ENCODE data around the gene CNTFR.

Gene CNTFR

DNA sequence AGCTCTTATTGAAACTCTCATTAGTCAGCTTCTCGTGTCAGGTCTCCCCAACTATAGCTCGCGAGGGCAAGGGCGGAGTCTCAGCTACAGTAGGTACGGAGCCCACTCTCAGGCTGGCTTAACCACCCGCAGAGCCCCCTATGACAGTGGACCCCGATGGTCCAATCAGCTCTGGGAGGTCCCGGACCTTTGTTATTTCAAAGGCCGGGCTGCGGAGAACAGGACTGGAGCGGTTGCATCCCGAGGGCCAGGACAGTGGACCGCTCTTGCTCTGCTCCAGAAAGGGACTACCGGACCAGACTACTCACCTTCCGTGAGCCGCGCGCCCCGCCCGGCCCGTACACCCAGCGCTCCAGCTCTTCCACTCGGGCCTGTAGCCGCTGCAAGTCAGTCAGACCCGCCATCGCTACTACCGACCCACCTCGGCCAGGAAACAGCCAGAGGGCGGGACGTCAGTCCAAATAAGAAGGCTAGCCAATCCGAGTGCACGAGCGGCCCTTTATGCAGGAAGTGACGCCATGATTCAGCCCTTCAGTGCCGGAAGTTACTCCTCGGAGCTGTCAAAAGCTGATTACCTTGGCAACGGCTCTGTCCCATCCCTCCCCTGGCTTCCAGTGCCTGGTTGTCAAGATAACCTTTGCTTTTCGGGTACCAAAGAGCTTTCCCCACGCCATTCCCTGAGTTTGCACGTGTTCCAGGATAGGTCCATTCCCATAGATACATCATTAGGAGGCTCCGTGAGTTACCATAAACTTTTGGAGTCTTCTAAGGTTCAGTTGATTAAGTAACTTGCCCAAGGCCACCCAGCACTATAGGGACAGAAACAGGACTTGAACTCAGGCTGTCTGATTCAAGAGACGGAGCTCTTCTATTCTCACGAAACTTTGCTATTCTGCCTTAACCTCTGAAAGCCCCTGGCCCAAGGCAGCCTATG lies 30.8 kb upstream of the CNTFR start, which contains the start of gene DCTN3:
TSS of gene DCTN3 (minus strand) at position 435 of the 934 bp plus-strand sequence. CDS start at position 404, 31 bp downstream.
- peak; percentile 73 to 83 for DNase-seq (ENCODE audit: low read depth in 2 of 2, low spot score in 1 of 2)

DNA sequence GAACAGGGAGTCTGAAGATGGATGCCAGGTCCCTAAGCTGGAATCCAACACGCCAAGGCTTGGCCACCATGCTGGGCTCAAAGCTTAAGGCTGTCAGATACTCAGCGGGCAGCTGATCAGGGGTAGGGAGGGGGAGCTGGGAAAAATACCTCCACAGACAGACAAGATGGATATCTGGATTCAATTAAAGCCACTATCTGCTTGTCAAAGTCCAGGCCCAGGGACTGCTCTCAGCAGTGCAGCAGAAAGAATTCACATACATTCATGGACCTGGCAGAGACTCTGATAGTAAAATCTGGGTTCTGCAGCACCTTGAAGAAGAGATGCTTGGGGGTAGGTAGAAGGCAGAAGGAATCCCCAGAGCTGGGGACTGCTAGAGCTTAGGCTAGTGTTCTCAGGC lies 25.6 kb upstream of the CNTFR start:
- no peak for DNase-seq (ENCODE audit: low read depth in 2 of 2, low spot score in 1 of 2)

- peak; percentile 35 to 52 for DNase-seq (ENCODE audit: low read depth in 2 of 2, low spot score in 1 of 2)
These were observed 23.4 kb upstream of the CNTFR start for GRCh38 chr9:34612788-34613390.

DNA sequence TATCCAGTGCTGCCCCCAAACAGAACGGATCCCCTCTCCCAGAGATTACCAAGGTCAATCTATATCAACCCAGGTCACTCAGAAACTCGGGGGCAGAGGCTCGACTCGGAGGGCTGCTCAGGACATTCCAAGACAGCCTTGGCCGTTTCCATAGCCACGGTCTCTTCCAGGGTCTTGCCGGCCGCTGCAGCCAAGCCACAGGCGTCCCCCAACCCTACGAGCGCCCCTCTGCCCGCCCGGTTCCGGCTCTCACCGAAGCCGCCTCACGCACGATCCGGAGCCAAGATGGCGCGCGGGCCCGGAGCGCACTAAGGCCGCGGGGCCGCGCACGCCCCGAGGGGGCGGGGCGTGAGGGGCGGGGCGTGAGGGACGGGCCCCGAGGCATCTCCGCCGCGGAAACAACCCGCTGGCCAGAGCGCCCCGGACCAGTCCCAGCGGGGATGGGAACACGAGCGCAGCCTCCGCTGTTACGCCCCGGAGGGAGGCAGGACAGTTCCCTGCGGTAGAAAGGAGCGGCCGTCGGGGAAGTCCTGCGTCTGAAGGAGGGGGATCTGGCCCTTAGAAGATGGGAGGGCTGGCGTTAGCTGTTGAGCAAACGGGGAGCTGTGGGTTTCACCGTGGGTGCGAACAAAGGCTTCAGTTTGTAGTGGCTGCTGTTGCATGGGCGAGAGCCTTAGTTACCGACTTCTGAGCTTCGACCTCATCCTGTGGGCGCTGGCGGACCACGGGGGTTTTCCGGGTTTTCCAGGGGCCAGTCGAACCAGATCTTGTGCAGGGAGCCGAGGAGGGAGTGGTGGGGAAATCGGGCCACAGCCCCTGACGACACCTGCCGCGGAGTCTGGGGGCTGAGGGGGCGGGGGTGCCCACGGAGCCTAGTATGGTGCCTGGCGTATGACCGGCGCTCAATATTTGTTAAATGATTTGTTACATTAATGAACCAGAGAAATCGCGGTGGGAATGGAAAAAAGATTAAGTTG lies 22.6 kb upstream of the CNTFR start, which contains the start of gene RPP25L:
TSS of gene RPP25L (minus strand) at position 287 of the 977 bp plus-strand sequence. CDS start 801 bp downstream, outside the sequence.
- DNase-seq (ENCODE audit: low read depth in 2 of 2, low spot score in 1 of 2): peak; percentile 64 to 68

- DNase-seq (ENCODE audit: low read depth in 2 of 2, low spot score in 1 of 2): no peak
These were observed 21.8 kb upstream of the CNTFR start for GRCh38 chr9:34611251-34611810.

DNA sequence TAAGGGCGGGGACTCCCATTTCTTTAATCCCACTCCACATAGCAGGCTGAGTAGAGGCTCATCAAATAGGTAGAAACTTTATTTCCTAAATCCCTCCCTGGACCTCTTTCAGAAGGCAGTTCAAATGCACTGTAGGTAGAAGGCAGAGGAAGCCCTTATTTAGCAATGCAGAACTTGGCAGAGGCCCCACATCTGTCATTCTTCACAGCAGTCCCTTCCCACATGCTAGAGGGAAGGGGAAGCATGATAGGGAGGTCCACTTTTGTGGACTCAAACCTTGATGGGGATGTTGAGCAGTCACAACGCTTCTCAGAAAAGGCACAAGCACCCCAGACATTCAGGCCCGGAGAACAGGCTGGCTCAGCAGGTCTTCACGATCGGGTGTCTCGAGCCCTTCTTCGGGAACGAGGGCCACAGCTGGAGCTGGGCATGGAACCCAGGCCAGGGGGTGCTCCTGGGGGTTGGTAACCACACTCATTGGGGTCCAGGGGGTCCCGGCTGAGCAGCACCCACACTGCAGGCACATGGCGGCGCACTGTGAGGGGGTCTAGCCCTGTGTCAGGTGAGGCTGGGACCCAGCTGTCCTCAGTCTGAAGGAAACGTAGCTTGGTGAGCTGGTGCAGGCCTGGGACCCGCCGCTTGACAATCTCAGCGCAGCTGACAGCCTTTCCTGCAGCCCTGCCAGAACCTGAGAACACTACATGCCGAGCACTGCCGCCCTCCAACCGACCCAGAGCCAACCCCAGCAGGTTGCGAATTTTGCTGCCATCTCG lies 21.1 kb upstream of the CNTFR start:
- DNase-seq (ENCODE audit: low read depth in 2 of 2, low spot score in 1 of 2): no peak

DNA sequence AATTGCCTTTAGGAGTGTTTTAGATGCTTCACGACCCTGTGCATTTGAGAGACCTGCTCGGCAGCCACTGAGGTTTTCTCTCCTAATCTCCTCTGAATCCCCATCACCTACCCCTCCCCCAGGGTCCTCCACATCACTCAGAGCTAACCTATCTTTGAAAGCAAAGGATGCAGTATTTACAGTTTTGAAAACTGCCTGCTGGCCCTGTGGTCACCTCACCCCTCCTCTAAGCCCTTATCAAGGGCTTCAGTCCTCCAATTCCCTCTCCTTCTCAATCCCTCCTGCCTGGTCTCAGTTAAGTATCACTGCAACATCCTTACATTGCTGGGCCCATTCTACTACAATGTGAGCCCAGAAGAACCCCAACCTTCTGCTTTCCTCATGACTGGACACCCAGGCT lies 17.8 kb upstream of the CNTFR start:
- DNase-seq (ENCODE audit: low read depth in 2 of 2, low spot score in 1 of 2): no peak

DNA sequence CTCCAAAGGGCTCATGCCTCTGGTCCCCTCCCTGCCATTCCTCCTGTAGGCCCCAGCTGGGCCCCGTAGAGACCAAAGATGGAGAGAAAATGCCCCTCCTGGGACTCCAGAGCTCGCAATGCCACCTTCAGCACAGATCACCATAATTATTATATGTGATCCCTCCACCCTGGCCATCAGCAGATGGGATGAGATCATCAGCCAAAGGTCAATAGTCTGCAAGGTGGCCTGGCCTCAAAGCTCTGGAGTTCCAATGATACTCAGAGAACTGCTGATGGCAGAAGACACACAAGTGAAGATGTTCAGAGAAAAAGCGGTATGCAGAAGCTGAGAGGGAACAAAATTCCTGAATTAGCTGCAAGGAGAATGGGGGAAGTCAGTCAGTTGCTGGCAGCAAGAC lies 17.4 kb upstream of the CNTFR start:
- no peak for DNase-seq (ENCODE audit: low read depth in 2 of 2, low spot score in 1 of 2)

- no peak for DNase-seq (ENCODE audit: low read depth in 2 of 2, low spot score in 1 of 2)
These were observed 16.7 kb upstream of the CNTFR start for GRCh38 chr9:34606190-34606589.

- DNase-seq (ENCODE audit: low read depth in 2 of 2, low spot score in 1 of 2): peak; percentile 64 to 67
These were observed 14.2 kb upstream of the CNTFR start for GRCh38 chr9:34603610-34604231.

DNA sequence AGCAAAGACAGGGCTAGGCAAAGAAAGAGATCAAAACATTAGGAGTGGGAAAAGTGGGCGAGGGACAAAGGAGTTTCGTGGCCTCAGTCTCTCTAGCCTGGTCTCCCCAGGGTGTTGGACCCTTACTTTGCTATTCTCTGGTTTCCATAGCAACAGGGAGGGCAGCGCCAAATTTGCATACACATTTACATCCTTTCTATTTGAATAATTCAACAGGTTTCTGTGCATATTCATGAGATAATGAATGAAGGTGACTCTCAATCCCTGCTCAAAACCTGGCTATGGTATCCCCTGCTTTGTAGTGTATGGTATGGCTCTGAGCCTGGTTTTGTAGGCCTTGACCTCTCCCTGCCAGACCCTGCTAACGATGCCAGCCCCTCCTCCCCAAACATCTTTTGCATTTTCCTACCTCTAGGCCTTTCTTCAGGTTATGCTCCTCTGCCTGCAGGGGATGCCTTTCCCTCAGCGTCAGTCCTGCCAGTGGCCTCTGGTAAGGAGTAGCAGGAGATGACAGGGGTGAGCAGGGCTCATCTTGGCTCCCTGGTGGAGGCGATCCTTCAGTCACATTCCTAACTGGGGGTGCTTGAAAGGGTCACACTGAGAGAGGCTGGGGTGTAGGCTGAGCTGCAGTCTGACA lies 12.5 kb upstream of the CNTFR start:
- DNase-seq (ENCODE audit: low read depth in 2 of 2, low spot score in 1 of 2): no peak

DNA sequence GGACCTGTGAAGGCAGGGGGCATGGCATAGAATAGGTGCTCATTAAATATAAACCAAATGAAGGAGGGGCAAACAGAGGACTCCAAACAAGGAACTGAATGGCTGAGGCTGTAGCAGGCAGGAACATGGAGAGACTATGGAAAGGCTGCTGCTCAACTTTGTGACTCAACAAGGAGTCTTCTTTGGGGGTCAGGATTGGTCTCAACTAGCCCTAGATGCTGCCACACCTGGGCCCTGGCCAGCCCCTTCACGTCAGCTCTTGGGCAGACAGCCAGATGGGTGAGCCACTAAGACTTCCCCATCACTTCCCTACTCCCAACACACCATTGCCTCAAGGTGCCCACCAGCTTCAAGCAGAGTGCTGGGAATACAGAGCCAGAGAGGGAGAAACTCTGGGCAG lies 11.4 kb upstream of the CNTFR start:
- no peak for DNase-seq (ENCODE audit: low read depth in 2 of 2, low spot score in 1 of 2)

DNA sequence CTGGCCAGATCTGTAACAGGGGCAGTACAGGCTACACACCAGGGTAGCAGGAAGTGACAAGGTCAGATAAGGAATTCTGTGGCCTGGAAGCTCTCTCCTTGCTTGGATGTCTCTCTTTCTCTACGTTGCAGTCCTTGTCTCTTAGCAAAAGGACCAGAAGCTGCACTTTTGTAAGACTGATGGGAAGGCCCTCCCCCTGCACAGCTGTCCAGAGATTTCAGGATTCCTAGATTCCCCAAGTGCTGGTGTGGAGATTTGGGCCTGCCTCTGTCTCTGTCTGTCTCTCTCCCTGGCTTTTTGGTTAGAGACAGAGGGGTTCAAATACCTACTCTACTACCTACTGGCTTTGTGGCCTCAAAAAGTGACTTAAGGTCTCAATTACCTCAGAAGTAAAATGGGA lies 10.0 kb upstream of the CNTFR start:
- DNase-seq (ENCODE audit: low read depth in 2 of 2, low spot score in 1 of 2): no peak

- no peak for DNase-seq (ENCODE audit: low read depth in 2 of 2, low spot score in 1 of 2)
These were observed 4.7 kb upstream of the CNTFR start for GRCh38 chr9:34594177-34594576.

GRCh38 chr9:34592895-34593601 lies 3.5 kb upstream of the CNTFR start:
- DNase-seq (ENCODE audit: low read depth in 2 of 2, low spot score in 1 of 2): no peak

DNA sequence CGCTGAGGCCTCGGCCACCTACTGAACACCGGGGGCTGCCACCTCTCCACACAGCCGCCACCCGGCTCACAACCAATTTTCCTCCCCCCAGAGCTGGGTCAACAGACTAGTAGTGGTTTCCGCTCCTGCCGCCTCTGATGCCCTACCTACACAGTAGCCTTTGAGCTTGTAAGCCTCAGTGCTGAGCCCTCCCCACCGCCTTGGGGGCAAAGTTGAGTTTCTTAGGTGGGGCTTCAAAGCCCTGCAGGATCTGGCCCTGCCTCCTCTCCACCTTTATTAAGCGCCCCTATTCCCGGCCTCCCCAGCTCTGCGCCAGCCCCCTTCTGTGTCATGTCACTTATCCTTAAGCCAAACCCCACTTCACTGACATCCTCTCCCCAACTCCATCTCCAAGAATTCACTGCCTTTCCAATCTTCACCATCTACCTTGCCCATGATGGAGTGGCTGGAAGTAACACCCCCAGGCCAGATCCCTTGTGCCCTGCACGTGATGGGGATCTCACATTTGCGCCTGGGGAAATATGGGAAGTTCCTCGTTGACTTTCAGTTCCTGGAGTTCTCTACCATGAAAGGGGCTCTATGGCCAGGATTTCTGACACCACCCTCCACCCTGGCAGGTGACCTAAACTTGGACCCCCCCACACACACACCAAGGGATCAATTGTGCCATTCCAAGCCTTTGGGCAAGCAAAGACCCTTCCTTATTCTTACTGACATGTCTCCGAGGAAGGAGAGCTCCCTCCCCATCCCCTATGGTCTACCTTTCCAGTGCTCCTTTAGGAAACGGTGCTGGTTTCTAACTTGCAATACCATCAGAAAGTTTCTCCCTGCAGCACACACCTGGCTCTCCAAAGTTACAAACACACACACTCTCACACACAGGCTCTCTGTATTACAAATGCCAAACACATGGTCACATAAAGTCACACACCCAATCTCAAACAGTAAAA lies 2.7 kb upstream of the CNTFR start:
- DNase-seq (ENCODE audit: low read depth in 2 of 2, low spot score in 1 of 2): no peak

GRCh38 chr9:34591248-34591916 lies 1.9 kb upstream of the CNTFR start:
- peak; percentile 49 to 56 for DNase-seq (ENCODE audit: low read depth in 2 of 2, low spot score in 1 of 2)
